NCI-H1092 (cell line): ENCODE measurements around the gene ERAS.

Experiments used
- DNase-seq: peaks from one replicate; lab custom pipeline; 2025; lab: John Stamatoyannopoulos, UW

The ERAS gene, protein sequence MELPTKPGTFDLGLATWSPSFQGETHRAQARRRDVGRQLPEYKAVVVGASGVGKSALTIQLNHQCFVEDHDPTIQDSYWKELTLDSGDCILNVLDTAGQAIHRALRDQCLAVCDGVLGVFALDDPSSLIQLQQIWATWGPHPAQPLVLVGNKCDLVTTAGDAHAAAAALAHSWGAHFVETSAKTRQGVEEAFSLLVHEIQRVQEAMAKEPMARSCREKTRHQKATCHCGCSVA

DNA sequence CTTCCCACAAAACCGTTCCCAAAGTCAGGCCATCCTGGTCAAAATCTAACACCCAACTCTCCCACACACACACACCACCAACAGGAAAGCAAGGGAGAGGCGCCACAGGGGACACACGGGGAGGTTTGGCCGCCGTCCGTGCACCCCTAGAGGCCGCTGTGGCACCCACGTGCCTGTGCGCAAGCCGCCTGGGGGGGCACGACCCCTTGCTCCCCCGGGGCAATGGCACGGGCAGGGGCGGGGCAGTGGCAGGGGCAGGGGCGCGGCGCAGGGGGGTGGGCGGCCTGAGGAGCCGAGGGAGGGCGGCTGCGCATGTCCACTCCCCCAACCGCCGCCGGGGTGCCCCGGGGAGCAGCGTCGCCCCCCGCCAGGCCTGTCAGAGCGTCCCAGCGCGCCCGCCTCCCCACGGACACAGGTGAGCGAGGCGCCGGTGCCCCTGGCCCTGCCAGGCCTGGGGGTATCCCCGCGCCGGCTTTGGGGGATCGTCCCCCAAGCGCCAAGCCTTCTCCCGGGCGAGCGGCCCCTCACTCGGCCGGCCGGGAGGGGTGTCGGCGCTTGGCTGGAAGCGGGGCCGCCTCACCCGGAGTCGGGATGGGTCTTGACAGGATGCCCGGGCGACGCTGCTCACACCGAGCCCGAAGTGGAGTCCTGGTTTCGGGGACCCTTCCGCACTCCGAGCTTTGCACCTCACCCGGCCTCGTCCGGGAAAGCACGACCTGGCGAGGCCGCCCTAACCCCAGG, at the start of gene ERAS:
Gene ERAS, plus strand, starts transcription at position 379 of the 741 bp plus-strand sequence. CDS start 2,611 bp downstream, outside the sequence.
- DNase-seq, result no peak

- no peak for DNase-seq
Observed at GRCh38 chrX:48776818-48777439, 49.4 kb upstream of the ERAS start.

DNA sequence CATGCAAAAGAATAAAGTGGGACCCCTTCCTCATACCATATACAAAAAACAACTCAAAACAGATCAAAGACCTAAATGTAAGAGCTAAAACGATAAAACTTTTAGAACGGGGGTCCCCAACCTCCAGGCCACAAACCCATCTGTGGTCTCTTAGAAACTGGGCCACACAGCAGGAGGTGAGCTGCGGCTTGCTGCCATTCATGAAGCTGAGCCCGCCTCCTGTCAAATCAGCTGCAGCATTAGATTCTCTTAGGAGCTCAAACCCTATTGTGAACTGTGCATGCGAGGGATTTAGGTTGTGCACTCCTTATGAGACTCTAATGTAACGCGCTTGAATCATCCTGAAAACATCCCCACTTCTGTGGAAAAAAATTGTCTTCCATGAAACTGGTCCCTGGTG, 46.9 kb upstream of the ERAS start:
- DNase-seq, result no peak

DNA sequence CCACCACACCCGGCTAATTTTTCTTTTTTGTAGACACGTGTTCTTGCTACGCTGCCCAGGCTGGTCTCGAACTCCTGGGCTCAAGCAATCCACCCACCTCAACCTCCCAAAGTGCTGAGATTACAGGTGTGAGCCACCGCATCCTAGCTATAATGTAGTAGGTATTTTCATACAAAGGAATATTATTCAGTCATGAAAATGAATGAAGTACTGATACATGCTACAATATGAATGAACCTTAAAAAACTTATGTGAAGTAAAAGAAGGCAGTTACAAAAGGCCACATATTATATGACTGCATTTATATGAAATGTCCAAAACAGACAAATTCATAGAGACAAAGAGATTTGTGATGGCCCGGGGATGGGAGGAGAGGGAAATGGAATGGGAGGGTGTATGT, 44.6 kb upstream of the ERAS start:
- DNase-seq, result no peak

- no peak for DNase-seq
Observed at GRCh38 chrX:48782216-48782615, 44.1 kb upstream of the ERAS start.

DNA sequence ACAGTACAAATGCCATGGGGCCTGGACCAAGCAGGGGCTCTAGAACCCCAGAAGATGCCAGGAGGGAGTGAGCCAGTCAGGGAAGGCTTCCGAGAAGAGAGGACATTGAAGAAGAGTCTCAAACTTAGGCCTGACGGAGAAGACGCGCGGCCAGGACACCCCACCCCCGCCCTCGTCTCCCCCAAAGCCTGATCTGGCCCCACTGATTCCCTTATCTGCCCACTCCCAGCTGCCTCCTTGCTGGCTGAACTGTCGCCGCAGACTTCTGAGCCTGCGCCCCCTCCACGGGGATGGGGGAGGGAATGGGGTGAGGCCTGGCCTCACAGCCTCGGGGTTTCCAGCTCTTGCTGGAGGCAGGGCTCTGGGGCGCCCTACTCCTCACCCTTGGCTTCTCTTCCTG, 43.5 kb upstream of the ERAS start:
- DNase-seq, result no peak

GRCh38 chrX:48784726-48785125, 41.6 kb upstream of the ERAS start:
- no peak for DNase-seq

DNA sequence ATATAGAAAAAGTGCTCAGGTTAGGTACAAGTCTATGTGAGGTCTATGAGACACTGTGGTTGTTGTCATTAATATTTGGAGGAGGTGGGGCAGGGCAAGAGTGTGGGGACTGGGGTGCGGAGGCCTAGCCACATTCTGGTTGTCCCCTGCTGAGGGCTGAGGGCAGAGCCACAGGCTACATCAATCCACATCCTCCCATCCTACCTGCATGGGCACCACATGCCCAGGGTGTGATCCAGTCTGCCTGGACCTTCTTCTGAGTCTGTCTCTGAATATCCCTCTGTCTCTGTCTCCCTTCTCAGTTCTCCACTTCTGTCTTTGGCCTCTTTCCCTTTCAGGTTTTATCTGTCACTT, 41.1 kb upstream of the ERAS start:
- DNase-seq, result no peak

- no peak for DNase-seq
Observed at GRCh38 chrX:48785540-48786214, 40.6 kb upstream of the ERAS start.

- no peak for DNase-seq
Observed at GRCh38 chrX:48786341-48786800, 39.9 kb upstream of the ERAS start, which contains the start of gene GATA1. GATA1 (plus strand) TSS chrX:48786590; CDS start chrX:48791110, 4,520 bp downstream.

DNA sequence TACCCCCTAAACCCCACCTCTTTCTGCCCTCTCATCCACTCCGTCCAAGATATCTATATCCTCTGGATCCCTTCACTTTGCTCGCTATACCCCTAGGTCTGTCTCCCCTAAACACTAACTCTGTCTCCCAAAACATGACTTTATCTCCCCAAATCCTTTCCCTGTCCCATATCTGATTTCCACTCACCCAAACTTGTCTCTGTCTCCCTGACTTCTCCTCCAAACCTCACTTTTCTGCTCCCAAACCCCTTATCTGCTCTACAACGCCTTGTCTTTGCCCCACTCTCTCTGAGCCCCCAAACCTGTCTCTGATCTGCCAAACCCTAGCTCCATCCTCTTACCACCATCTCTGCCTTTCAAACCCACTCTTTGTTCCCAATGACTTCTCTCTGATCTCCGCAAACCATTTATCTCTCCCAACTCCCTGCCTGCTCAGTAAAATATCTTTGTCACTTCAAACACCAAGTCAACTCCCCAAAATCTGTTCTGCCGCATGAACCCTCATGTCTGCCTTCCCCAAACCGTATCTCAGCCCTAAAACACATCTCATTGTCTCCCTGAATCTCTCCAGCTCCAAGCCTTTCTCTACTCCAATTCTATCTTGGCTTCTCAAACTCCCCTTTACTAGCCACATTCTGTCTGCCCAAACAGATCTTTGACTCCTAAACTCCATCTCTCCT, 39.3 kb upstream of the ERAS start:
- DNase-seq, result no peak

GRCh38 chrX:48787505-48788443, 38.5 kb upstream of the ERAS start:
- DNase-seq, result no peak

- no peak for DNase-seq
Observed at GRCh38 chrX:48789366-48790220, 36.7 kb upstream of the ERAS start.

DNA sequence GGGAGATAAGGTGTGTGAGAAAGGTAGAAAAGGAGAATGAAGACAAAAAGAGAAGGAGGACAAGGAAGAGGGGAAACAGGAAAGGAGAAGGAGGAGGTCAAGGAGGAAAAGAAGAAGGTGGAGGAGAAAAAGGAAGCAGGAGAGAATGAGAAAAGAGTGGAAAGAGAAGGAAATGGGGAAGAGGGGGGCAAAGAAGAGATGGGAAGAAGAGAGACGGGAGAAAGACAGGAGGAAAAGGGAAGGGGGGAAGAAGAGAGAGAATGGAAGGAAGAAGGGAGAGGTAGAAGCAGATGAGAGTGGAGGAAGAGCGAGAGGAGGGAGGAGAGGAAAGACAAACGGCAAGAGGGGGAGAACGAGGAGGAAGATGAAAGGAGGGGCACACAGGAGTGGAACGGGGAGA, 35.8 kb upstream of the ERAS start:
- DNase-seq, result no peak

DNA sequence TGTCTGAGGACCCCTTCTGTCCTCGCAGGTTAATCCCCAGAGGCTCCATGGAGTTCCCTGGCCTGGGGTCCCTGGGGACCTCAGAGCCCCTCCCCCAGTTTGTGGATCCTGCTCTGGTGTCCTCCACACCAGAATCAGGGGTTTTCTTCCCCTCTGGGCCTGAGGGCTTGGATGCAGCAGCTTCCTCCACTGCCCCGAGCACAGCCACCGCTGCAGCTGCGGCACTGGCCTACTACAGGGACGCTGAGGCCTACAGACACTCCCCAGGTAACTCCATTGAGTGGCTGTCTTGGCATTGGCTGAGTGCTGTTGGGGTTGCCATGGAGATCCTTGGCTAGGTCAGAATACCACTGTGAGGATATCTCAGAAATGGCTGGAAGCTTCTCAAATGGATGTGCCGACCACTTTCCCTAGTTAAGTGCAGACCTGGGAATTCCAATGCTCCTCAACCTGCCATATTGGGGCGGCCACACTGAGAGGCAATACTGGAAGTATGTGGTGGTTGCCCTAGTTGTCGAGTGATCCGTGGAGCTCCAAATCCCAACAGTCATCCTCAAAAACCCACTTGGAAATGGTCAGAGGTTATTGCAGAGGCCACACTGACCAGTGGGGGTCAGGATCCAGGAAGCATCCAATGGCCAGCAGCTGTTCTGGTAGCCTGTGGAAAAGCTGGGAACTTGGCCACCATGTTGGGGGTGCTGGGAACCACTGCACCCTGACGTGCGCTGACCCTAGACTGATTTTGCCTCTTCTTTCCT, 35.1 kb upstream of the ERAS start:
- DNase-seq, result no peak

DNA sequence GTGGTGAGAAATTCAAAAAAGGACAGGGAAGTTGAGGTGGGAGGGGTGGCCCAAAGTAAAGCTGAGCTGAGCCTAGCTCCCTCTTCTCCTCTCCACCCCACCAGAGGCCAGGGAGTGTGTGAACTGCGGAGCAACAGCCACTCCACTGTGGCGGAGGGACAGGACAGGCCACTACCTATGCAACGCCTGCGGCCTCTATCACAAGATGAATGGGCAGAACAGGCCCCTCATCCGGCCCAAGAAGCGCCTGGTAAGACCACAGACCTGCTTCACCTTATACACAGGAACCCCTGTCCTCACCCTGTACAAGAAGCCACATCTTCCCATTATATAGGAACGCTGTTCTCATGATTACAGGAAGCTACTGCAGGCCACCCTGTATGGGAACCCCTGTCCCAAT, 34.1 kb upstream of the ERAS start:
- no peak for DNase-seq

GRCh38 chrX:48793935-48794334, 32.4 kb upstream of the ERAS start:
- DNase-seq, result no peak

GRCh38 chrX:48794340-48794910, 31.9 kb upstream of the ERAS start:
- no peak for DNase-seq
